Prostate gland (tissue), 2 donors: Measurements from ENCODE around the gene SLC11A1.

Experiments used
- CTCF ChIP-seq, 4 experiments: fragments of 200-600 bp in 2 of 4; fragments of 450-650 bp in 2 of 4; sonication (generic) in 2 of 4; IDR thresholded peaks; 1 replicate in 3 of 4; 2 replicates in 1 of 4; pipeline ENCODE4 v1.5.1; 2016 to 2019; ENCODE audit warnings: antibody characterized with exemption in 4 of 4, mild to moderate bottlenecking in 2 of 4, moderate library complexity in 2 of 4
- POLR2AphosphoS5 ChIP-seq: sonication (generic); formaldehyde crosslinking; IDR thresholded peaks from one replicate; pipeline ENCODE4 v1.6.1; 2017; ENCODE audit warnings: antibody characterized with exemption

DNA sequence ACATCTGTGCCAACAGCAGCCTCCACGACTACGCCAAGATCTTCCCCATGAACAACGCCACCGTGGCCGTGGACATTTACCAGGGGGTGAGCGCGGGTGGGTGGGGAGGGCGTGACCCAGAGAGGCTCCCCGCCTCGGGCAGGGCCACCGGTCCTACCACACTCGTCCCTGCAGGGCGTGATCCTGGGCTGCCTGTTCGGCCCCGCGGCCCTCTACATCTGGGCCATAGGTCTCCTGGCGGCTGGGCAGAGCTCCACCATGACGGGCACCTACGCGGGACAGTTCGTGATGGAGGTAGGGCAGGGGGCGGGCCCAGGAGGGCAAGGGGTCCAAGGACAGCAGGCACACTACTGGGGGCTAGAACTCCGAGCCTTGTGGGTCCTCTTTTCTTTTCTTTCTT lies 9.1 kb downstream of the SLC11A1 start:
- TF ChIP-seq POLR2AphosphoS5 (no peak), CTCF (IDR thresholded peaks at IDR 0.05) (no peak)
